Activated T-cell treated with anti-CD3 and anti-CD28 coated beads for 4 hours (primary cell): ENCODE results near the gene FHOD3.
"Not testable (repeated sequence)": the region's sequence is repeated elsewhere in the genome, so short reads cannot be mapped to it uniquely, and the experiment has no call there.

Source experiments
- DNase-seq: peaks from one replicate; pipeline ENCODE4 v3.0.0-alpha.2; 2020

Gene FHOD3

DNA sequence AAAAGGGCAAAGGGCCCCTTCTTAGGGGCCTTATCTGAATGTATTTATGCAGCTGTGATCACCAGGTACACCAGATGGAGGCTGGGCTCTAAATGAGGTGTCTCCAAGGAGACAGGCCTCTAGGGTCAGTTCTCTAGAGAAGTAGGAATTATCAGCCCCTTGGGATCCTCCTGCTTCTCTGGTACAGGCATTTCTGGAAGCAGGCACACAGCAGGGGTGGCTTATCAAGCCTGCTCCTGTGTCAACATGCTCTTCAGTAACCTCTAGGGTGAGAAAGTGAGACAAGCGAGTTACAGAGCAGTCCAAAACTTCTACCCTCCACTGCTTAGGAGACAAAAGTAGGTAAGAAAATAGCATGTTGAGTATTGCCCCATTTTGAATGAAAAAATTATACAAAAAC, 517.5 kb downstream of the FHOD3 start:
- no peak for DNase-seq

DNA sequence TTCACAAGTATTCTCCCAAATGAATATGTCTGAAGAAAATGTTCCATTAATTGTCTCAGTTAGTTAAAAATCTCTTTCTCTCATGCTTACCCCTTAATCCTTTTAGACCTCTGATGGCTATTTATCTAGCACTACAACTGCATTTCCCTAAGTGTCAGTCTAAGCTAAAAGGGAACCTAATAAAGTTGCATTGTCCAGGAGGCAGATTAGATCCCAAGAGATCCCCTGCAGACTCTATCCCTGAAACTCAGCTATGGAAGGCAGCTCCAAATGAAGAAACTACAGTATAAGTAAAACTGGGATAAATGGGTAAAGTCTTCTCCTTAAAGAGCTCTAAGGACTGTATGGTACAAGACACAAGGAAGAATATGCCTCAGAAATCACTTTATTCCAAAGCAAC, 518.6 kb downstream of the FHOD3 start:
- DNase-seq, result not testable (repeated sequence)

DNA sequence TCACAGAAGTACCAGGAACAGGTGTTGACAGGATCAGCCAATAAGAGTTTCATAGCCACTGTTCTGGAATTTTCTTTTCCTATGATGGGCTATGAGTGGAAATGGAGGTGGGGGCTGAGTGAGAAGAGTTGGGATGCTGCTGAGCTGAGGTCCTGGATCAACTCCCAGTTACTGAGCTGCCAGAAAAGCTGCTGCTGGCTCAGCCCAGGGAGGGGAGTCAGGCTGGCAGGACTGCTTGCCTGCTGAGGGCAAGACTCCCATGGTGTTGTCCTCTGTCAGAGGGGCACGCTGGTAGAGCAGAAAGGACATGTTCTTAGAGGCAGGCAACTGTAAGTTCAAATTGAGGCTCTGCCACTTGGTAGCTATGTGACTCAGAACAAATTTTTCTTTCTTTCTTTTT, 519.5 kb downstream of the FHOD3 start:
- no peak for DNase-seq

DNA sequence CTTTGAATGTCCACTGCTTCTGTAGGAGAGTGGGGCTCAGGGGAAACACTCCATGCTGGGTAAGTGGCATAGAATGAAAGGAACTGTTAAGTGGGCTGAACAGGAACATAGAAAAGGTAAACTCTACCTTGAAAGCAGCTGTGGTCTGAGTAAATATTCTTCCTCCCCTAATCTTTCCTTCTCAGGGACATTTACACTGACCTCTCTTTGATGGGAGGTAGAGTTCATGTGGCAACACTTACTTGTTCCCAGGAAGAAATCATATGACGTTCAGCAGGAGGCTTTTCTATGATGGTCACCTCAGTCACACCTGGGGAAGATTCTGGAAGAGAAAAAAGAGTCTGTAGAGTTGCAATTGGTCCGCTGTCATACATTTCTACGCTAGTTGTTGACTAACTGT, 521.1 kb downstream of the FHOD3 start:
- DNase-seq, result no peak

DNA sequence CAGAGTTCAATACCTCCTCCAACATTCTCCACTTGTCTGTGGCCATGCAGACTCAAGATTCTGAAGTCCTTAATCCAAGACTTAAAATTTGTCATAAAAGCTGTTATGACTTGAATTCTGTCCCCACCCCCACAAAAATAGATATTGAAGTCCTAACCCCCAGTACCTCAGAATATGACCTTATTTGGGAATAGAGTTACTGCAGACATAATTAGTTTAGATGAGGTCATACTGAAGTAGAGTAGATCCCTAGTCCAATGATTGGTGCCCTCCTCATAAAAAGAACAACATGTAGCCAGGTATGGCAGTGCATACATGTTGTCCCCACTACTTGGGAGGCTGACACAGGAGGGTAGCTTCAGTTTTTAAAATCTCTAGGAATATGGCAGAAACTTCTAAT, 522.1 kb downstream of the FHOD3 start:
- DNase-seq, result no peak

DNA sequence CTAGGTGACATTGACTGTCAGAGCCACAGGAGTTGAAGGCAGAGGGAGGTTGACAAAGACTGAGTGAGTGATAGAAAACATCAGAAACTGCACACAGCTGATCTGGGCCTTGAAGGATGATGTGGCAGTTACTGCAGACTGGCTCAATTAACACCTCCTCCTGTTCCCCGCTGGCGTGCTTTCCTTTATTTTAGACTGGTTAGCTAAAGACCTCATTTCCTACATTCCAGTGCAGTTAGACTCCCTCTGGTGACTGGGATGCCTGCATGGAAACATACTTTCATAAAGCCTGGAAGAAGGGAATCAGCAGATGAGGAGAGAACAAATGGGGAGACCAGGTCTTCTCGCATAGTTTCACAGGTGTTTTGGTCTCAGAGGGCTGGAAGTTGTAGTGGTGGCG, 524.2 kb downstream of the FHOD3 start:
- DNase-seq, result no peak

DNA sequence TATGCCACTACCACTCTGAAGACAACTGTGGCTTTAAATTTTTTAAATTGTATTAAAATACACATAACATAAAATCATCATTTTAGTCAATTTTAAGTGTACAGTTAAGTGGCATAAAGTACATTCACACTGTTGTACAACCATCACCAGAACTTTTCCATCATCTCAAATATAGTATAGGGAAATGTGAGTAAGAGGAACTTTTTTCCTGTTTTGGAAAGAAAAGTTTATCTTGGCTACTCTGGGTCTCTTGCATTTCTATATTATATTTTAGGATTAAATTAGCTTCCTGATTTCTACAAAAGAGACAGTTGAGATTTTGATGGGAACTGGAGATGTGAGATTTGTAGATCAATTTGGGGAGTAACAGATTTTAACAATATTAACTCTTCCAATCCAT, 528.0 kb downstream of the FHOD3 start:
- no peak for DNase-seq

DNA sequence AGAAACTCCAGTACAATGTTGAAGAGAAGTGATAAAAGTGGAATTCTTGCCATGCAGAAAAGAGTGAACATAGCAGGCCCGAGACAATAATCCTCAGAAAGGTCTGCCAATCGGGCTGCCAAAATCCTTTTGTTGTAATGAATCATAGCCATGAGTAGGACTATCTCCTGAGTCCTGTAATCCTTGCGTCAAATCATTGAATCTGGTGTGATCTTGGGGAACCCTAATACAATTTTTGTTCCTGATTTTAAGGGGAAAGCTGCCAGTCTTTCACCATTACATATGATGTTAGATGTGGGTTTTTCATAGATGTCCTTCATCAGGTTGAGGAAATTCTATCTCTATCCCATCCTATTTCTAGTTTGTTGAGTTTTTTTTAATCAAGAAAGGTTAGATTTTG, 529.0 kb downstream of the FHOD3 start:
- no peak for DNase-seq

DNA sequence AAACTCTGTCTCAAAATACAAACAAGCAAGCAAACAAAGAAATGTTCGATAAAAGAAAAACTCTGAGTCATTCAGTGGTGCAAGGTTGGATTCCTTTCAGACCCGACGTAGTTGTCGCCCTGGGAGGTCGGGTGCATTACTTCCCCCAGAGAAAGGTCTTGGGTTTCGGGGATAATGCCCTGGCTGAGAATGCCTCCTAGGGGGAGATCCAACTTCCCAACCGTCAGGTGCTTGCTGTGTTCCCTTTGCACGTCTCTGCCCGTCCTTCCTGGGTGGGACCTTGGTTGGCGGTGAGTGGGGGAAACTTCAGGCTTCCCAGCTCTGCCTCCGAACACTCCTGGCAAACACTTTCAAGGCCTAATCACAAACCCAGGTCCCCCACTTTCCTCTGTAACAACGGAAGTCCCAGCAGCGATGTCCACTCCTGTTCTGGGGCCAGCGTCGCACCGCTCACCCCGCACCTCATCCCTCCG, 530.7 kb downstream of the FHOD3 start:
- DNase-seq, result no peak

DNA sequence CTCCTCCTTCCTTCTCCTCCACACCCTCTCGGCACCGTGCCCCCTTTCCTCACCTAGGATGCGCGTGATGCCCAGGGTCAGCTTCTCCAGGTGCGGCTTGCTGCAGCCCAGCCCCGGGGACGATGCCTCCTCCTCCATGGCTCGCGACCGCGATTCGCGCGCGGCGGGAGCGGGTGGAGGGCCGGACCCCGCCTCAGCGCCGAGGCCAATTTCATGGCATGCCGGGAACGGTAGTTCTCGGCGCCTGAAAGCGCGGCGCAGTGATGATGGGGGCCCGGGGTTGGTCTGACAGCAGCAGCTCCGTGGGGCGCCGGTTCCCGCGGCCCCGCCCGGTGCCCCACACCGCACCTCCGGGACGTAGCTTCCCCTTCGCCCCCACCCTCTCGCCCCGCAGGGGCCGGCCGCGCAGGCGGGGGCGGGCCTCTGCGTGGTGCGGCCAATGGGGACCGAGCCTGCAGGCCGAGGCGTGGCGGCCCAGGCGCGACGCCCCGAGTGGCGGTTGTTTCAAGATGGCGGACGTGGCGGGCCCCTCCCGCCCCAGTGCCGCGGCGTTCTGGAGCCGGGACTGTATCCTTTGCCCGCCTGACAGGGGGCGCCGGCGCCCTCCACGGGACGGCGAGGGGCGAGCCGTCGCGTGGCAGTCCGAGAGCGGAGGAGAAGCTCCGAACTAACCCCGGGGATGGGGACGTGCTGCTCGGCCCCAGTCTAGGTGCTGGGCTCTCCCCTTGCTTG, 531.3 kb downstream of the FHOD3 start, which contains the start of the genes KIAA1328 and TPGS2:
Gene KIAA1328, plus strand, starts transcription at position 498 of the 732 bp plus-strand sequence. Its CDS starts 12 bp downstream, at position 510.
Gene TPGS2, minus strand, starts transcription at position 373 of the 732 bp plus-strand sequence. Its CDS starts 235 bp downstream, at position 138.
- peak; percentile 74 for DNase-seq
